Activated T-helper 2 cell treated with anti-CD3 and anti-CD28 coated beads, Interferon-gamma antibody, Interleukin-2, Interleukin-4, amounts not matched to agents 10 μg/mL and 5 μg/mL and 100 μg/mL, durations not matched to agents 14 hours and 24 hours and 36 hours (primary cell): ENCODE measurements around the gene ARMS2. TPM values are rescaled to one million over a fixed set of nuclear protein-coding genes. Genes with fewer than 3 reads are reported as not detected.

Experiments used
- total RNA-seq: library from RNA; stranded (reverse); gene quantifications from 2 replicates; pipeline ENCODE4 v1.2.3, GENCODE V29; 2022

The ARMS2 gene
- total RNA-seq, 1 donor from 2014 or later: not detected

Other genes with a start within 250 kb of the ARMS2 start
- gene BTBD16, start 183.4 kb upstream of the ARMS2 start, total RNA-seq: not detected in 2 replicates
- 4.5 and 5.1 TPM in 2 replicates for gene PLEKHA1, start 79.9 kb upstream of the ARMS2 start, total RNA-seq
- not detected in 2 replicates for gene HTRA1, start 6.9 kb downstream of the ARMS2 start, total RNA-seq
- gene DMBT1, start 106.1 kb downstream of the ARMS2 start, total RNA-seq: not detected in 2 replicates
- not detected in 2 replicates for gene C10orf120, start 245.2 kb downstream of the ARMS2 start, total RNA-seq